Activated T-helper 2 cell treated with anti-CD3 and anti-CD28 coated beads, Interferon-gamma antibody, Interleukin-2, Interleukin-4, amounts not matched to agents 10 μg/mL and 5 μg/mL and 100 μg/mL, durations not matched to agents 14 hours and 24 hours and 36 hours (primary cell): ENCODE results near the gene SNX4. TPM values are rescaled to one million over a fixed set of nuclear protein-coding genes. Genes with fewer than 3 reads are reported as not detected.
"Not testable (repeated sequence)": the region's sequence is repeated elsewhere in the genome, so short reads cannot be mapped to it uniquely, and the experiment has no call there.

Experiments used
- DNase-seq: peaks from one replicate; pipeline ENCODE4 v3.0.0; 2021; ENCODE audit warnings: low spot score
- H3K27ac Mint-ChIP-seq: one replicate; pipeline ENCODE4 v1.8.0; 2021; ENCODE audit warnings: mixed read lengths
- H3K27me3 Mint-ChIP-seq: one replicate; pipeline ENCODE4 v1.8.0; 2021; ENCODE audit warnings: low read depth, mixed read lengths
- H3K36me3 Mint-ChIP-seq: one replicate; pipeline ENCODE4 v1.8.0; 2021; ENCODE audit warnings: low read depth, mixed read lengths
- H3K4me1 Mint-ChIP-seq: one replicate; pipeline ENCODE4 v1.8.0; 2021; ENCODE audit warnings: low read depth, mixed read lengths
- H3K4me3 Mint-ChIP-seq: one replicate; pipeline ENCODE4 v1.8.0; 2021; ENCODE audit warnings: low read depth, mild to moderate bottlenecking, moderate library complexity, mixed read lengths
- H3K9me3 Mint-ChIP-seq: one replicate; pipeline ENCODE4 v1.8.0; 2021; ENCODE audit warnings: mixed read lengths
- intact Hi-C: fragments of 100-400 bp; cut with micrococcal nuclease; formaldehyde crosslinking; loops from one replicate; pipeline ENCODE4 v1.15.1; 2023
- total RNA-seq: library from RNA; stranded (reverse); gene quantifications from 2 replicates; pipeline ENCODE4 v1.2.3, GENCODE V29; 2022

SNX4 gene
- total RNA-seq, 1 donor from 2014 or later, result 46.3 TPM

DNA sequence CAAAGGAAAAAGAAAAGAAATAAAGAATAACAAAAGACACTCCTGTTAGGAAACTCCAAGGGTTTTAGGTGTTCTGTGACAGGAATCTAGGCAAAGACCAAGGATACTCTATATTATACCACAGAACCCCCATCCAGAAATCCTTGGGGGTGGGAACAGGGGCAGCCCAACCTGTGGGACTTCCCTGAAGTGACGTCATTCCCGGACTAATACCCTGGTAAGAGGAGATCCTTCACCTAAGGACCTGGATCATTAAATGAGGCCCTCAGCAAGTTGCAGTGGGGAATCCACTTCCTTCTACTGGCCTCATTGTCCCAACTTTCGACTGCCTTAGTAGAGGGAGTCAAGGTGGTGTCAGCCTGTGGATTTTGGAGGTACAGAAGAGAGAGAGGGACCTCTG is 103.8 kb downstream of the SNX4 start:
- no peak for DNase-seq
- Mint-ChIP-seq H3K27ac (no peak overlapping the region), H3K27me3 (peaks cover 12% of the 10 kb centered on the region), H3K4me1 (no peaks in the 10 kb centered on the region), H3K9me3 (no peaks in the 10 kb centered on the region), H3K36me3 (no peaks in the 10 kb centered on the region), H3K4me3 (no peak overlapping the region)
- intact Hi-C loops, result no loop called here

DNA sequence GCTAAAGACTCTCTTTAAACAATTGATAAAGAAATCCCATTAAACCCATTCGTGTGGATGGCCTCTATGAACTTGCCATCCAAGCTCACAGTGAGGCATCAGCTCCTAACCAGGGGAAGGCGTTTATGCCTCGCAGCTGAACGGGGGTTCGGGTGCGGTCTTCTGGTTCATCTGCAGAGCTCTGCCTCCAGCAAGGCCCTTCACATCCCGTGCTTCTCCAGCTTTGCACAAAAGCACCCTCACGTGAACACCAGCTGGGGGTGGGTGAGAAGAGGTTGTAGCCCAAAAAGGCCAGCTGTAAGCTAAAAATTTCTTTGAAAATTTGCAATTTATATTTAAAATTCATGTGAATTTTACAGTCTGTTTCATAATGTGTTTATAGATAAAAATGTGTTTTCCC is 105.3 kb downstream of the SNX4 start:
- Mint-ChIP-seq H3K27me3 (peaks cover 23% of the 10 kb centered on the region), H3K36me3 (no peaks in the 10 kb centered on the region), H3K4me3 (no peak overlapping the region), H3K9me3 (no peaks in the 10 kb centered on the region), H3K27ac (no peak overlapping the region), H3K4me1 (no peaks in the 10 kb centered on the region)
- DNase-seq, result no peak
- intact Hi-C loops, result no loop called here

DNA sequence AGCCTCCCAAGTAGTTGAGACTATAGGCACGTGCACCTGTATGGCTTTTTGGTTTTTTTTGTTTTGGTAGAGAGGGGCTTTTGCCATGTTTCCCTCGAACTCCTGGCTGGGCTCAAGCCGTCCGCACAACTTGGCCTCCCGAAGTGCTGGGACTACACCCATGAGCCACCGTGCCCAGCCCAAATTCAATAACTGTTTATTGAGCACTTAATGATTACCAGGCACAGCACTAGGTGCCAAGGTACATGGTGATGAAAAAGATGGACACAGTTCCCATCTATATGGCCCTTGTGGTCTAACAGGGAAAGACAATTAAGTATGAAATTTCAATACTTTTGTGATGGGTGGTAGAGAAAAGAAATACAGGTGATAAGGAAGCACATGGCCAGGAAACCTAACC is 109.1 kb downstream of the SNX4 start:
- intact Hi-C loops, result no loop called here
- H3K4me1 Mint-ChIP-seq, result peaks cover 4% of the 10 kb centered on the region
- no peak overlapping the region for H3K4me3 Mint-ChIP-seq
- peaks cover 40% of the 10 kb centered on the region for H3K27me3 Mint-ChIP-seq
- H3K27ac Mint-ChIP-seq, result no peak overlapping the region
- peaks cover 4% of the 10 kb centered on the region for H3K9me3 Mint-ChIP-seq
- no peaks in the 10 kb centered on the region for H3K36me3 Mint-ChIP-seq
- no peak for DNase-seq

DNA sequence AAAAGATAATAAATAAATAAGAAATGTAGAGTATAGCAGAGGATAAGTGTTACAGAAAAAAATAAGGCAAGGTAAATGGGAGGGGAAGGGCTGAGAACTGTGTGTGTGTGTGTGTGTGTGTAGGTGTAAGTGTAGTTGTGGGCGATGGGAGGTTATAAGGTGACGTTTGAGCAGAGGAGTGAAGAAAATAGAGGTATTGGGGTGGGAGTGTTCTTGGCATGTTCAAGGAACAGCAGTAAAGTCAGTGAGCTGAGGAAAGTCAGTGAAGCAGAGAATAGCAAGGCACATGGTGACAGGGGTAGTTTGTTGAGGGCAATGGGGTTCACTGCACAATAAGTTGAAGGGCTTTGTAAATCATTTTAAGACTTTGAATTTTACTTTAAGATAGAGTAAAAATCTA is 113.9 kb downstream of the SNX4 start:
- intact Hi-C loops, result no loop called here
- Mint-ChIP-seq H3K4me3 (no peak overlapping the region), H3K9me3 (peaks cover 15% of the 10 kb centered on the region), H3K4me1 (peaks cover 4% of the 10 kb centered on the region), H3K27ac (no peak overlapping the region), H3K36me3 (no peaks in the 10 kb centered on the region), H3K27me3 (peaks cover 29% of the 10 kb centered on the region)
- DNase-seq, result no peak

DNA sequence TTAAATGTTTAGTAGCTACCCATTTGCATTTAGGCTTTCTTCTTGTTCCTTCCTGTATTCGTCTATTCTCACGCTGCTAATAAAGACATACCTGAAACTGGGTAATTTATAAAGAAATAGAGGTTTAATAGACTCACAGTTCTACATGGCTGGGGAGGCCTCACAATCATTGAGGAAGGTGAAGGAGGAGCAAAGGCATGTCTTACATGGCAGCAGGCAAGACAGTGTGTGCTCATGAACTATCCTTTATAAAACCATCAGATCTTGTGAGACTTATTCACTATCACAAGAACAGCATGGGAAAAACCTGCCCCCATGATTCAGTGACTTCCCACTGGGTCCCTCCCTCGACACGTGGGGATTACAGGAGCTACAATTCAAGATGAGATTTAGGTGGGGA is 114.5 kb downstream of the SNX4 start:
- H3K4me1 Mint-ChIP-seq, intact Hi-C loops, H3K36me3 Mint-ChIP-seq, H3K4me3 Mint-ChIP-seq, H3K27ac Mint-ChIP-seq, DNase-seq: not testable (repeated sequence)
- Mint-ChIP-seq H3K27me3 (peaks cover 32% of the 10 kb centered on the region), H3K9me3 (peaks cover 15% of the 10 kb centered on the region)

- no peak overlapping the region for H3K27ac Mint-ChIP-seq
These were observed 116.2 kb downstream of the SNX4 start for GRCh38 chr3:125403789-125404188.

GRCh38 chr3:125402639-125403038 is 117.4 kb downstream of the SNX4 start:
- H3K9me3 Mint-ChIP-seq, result peaks cover 15% of the 10 kb centered on the region

More at GRCh38 chr3:125403789-125404188, 116.2 kb downstream of the SNX4 start:
- H3K9me3 Mint-ChIP-seq, result peaks cover 15% of the 10 kb centered on the region
- H3K4me3 Mint-ChIP-seq, result no peak overlapping the region
- intact Hi-C loops, result no loop called here
- no peak for DNase-seq
- H3K4me1 Mint-ChIP-seq, result peaks cover 5% of the 10 kb centered on the region
- H3K27me3 Mint-ChIP-seq, result peaks cover 34% of the 10 kb centered on the region
- no peaks in the 10 kb centered on the region for H3K36me3 Mint-ChIP-seq

DNA sequence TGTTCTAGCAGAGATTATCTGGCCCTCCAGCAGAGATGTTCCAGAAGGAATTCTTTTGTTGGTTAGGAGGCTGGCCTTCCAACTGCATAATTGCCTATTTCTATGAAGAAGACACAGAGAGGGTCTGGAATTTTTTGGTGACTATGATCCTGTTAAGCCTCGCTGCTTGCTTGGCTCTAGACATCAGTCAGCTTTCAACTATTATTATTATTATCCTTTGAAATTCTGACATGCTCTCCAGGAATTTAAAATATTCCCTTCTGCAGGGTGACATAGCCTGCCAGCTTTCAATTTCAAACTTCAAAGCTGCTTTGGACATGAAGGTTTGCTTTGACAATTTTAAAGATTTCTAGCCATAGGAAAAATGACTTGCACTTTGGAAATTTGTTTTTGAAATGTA is 118.6 kb downstream of the SNX4 start:
- intact Hi-C loops, result no loop called here
- H3K36me3 Mint-ChIP-seq, result no peaks in the 10 kb centered on the region
- H3K4me1 Mint-ChIP-seq, result peaks cover 5% of the 10 kb centered on the region
- no peak overlapping the region for H3K4me3 Mint-ChIP-seq
- peaks cover 43% of the 10 kb centered on the region for H3K27me3 Mint-ChIP-seq
- DNase-seq, result no peak
- no peak overlapping the region for H3K27ac Mint-ChIP-seq
- H3K9me3 Mint-ChIP-seq, result peaks cover 15% of the 10 kb centered on the region

More at GRCh38 chr3:125402639-125403038, 117.4 kb downstream of the SNX4 start:
- peaks cover 5% of the 10 kb centered on the region for H3K4me1 Mint-ChIP-seq
- intact Hi-C loops, result no loop called here
- H3K27ac Mint-ChIP-seq, result no peak overlapping the region
- H3K4me3 Mint-ChIP-seq, result no peak overlapping the region
- H3K36me3 Mint-ChIP-seq, result no peaks in the 10 kb centered on the region
- peaks cover 43% of the 10 kb centered on the region for H3K27me3 Mint-ChIP-seq
- no peak for DNase-seq

DNA sequence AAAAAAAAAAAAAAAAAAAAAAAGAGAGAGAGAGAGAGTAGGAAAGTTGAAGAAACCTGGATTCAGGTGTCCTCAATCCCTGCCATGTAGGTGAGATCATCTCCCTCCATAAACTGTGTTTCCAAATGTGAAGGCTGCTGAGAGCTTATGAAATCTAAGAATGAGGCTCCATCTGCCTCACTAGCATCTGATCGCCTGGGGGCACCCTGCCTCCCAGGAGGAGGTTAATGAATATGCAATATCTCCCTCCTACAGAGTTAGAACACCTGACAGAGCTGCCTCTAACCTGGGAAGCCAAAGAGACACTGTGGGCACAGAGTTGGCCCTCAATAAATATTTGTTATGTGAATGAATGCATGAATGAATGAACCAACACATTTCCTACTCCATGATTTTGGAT is 121.0 kb downstream of the SNX4 start:
- peaks cover 2% of the 10 kb centered on the region for H3K4me1 Mint-ChIP-seq
- no peaks in the 10 kb centered on the region for H3K9me3 Mint-ChIP-seq
- H3K27ac Mint-ChIP-seq, result no peak overlapping the region
- no peak for DNase-seq
- no peaks in the 10 kb centered on the region for H3K36me3 Mint-ChIP-seq
- intact Hi-C loops, result no loop called here
- no peak overlapping the region for H3K4me3 Mint-ChIP-seq
- H3K27me3 Mint-ChIP-seq, result peaks cover 46% of the 10 kb centered on the region

Other genes with a start within 250 kb of the SNX4 start
- 33.2 and 37.0 TPM in 2 replicates for gene ZNF148, start 144.9 kb downstream of the SNX4 start, total RNA-seq
- 11.8 and 12.7 TPM in 2 replicates for gene OSBPL11, start 75.3 kb upstream of the SNX4 start, total RNA-seq